Activated effector memory CD4-positive, alpha-beta T cell treated with Interleukin-2 at 50 U/mL for 16 hours (primary cell): ENCODE measurements around the gene MMP20.

Experiments
- DNase-seq: peaks from one replicate; pipeline ENCODE4 v3.0.0-alpha.2; 2020

MMP20 gene

DNA sequence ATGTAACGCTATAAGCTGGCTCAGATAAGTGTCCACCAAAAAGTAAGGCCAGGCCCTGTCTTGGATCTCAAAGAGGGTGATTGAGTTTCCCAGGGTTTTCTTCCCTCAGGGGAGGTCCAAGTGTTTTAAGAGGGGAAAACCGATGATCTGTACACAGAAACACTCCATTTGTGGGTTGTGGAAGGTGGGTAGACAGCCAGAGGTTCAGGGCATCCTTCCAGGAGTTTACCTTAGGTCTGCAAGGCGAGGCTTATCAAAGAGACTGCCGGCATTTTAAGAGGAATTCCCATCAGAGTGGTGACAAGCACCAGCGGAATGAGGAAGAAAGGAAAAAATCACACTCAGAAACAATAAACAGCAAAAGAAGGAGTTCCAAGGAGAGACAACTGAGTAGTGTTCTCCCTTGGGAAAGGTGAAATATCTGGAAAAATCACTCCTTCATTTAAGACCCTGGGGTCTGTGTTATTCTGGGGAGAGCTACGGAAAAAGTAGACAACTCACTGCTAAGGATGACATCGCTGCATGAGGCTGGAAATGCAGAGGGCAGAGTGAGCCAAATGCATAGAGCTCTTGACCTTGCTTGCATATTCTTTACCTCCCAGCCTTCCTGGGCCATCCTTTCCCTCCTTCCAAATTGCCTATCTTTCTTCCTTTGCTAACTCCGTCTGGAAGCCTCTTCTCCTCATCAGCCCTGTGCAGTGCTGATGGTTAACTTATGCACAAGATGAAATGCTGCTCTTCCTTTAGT lies 72.5 kb downstream of the MMP20 start:
- DNase-seq, result no peak

DNA sequence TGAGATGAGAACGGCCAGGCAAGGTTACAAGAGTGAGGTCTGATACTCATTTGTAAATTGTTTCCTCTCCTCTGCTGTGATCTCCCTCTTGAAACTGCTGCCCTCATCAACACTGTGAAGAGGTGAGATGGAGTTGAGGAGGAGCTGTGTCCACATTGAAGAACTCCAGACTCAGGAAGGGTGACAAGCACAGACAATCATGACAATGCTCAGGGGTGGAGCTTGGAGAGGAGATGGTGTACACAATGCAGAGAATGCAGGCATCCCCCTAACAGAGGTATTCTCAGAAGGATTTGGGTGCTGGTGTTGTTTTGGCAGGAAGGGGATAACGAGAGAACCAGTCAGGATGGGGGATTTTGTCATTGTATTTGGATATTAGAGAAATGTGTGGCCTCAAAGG lies 73.1 kb downstream of the MMP20 start:
- DNase-seq, result no peak

DNA sequence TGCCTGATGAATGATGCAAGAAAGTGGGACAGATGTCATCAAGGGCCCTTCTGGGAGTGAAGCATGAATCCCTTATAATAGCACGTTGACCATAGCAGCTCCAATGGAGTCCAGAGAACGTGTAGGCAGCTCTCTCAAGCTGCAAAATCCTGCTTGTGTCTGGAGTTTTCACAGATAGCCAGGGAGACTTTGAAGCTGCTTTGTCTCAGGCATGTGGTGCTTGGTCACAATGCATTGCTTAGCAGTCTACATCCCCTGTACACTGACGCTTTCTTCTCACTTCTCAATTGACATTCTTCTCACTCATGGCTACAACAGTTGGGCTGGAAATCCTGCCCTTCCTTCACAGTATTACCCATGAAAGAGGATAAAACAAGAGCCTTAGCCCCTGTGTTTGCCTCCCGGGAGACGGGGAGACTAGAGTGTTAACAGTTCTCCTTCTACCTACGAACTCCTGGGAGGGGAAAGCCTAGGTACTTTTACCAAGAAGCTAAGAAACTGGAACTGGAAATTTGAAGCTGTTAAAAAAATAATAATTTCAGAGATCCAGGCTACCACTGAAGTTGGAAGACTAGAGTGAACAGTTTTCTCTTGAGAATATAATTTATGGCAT lies 73.9 kb downstream of the MMP20 start:
- no peak for DNase-seq

DNA sequence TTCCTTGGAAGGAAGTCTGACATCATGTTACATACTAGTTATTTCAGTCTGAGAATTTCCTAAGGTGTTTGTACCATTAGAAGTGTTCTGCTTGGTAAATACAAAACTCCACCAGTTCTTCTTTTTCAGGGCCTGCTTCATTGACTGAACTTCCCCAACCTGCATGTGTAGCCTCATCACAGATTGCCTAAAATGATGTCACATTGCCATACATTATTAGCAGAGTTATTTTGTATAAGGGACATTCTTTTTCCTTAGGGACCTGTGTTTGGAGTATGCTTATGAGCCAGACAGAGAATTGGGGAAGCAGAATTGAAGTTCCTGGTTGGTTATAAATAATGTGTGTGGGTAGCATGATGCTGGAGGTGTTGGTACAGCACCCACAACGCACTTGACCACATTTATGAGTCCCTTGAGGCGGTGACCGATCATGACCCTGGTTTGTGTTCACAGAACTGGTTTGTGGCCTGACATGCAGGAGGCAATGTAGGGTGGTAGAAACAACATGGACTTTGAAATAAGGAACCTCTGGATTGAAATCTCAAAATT lies 78.1 kb downstream of the MMP20 start:
- no peak for DNase-seq

DNA sequence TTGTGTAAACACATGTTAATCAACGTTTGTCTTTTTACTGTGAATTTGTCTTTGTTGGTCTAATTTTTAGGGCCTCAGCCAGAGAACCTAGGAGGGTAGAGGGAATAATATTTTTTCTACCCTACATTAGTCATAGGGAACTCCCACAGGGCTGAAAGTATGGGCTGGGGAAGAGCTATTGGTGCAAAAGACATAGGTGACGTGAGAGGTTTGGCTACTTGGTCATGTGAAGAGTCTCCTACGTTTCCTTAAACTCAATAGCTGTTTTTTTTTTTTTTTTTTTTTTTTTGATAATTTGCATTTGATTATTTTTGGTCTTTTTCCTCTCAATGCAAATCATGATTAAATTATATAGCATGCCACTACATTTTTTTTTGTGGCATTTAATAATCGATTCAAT lies 78.7 kb downstream of the MMP20 start:
- no peak for DNase-seq

DNA sequence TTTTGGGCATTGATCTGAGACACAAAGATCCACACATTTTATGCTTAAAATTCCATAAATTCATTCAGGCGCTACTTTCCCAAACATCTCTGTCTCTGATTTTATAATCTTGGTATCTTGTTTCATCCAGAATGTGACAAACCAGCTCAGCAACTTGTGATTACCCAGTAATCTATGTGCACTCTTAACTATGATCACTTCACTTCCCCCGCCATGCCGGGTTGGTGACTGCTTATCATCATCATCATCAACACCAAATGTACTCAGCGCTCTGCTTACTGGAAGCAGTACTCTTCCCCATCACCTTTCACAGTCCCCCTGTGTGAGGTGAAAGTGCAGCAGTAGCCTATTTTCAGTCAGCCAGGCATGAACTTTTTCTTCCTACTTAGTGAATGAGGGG lies 79.4 kb downstream of the MMP20 start:
- no peak for DNase-seq

DNA sequence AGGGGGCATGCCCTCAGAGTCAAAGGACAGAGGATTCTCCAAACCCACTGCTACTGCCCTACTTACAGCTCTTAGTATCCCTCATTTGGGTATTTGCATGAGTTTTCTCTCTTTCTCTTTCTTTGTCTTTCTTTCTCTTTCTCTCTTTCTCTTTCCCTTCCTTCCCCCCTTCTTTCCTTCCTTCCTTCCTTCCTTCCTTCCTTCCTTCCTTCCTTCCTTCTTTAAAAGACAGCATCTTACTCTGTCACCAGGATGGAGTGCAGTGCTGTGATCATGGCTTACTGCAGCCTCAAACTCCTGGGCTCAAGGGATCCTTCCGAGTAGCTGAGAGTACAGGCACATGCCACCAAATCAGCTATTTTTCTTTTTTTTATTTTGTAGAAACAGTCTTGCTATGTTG lies 80.5 kb downstream of the MMP20 start:
- no peak for DNase-seq

DNA sequence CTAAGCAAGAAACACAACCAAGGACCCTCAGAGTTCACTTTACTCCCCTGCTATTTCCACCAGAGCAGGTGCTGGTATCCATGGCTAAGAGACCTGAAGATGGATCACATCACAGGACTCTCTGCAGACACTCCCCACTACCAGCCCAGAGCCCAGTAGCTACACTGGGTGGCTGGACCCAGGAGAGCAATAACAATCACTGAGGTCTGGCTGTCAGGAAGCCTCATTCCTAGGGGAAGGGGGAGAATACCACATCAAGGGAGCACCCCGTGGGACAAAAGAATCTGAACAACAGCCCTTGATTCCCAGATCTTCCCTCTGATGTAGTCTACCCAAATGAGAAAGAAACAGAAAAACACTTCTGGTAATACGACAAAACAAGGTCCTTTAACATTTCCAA lies 85.6 kb downstream of the MMP20 start:
- no peak for DNase-seq

DNA sequence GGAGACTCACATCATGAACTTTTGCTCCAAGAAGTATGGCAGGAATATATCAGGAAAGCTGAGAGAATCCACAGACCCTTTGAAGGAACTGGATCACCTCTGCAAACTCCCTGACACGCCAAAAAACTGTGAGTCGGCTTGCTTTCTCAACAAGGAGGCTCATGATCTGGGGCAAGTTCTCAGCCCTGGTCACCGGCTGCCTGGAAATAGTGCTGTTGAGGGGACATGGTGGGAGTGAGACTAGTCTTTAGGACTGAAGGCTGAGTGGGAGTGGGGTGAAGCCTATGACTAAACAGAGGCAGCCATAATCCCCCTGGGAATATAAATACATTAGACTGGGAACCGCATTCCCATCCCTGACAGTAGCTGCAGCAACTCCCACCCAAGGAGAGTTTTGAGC lies 86.2 kb downstream of the MMP20 start:
- DNase-seq, result no peak

DNA sequence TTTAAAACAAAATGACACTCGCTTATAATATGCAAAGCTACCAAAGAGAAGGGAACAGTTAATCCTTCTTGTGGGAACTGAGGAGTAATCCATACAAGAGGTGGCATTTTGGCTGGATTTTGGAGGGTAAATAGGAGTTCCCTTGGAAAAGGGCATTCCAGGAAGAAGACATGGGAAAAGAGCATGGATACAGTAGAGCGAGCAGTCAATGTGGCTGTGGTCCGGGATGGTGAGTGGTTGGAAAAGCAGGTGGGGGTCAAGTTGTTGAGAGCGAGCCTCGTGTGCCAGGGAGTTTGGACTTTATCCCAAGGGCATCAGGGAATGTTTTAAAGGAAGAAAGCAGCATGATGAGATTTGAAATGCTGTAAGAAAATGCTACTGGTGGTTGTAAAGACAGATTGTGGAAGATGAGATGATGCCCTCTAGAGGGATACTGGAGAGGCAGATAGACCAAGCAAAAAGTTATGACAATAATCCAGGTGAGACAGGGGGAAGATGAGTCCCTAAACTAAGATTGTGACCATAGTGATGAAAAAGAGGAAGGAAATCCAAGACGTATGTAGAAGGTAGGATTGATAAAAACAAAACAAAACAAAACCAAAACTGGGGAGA lies 90.8 kb downstream of the MMP20 start:
- no peak for DNase-seq

DNA sequence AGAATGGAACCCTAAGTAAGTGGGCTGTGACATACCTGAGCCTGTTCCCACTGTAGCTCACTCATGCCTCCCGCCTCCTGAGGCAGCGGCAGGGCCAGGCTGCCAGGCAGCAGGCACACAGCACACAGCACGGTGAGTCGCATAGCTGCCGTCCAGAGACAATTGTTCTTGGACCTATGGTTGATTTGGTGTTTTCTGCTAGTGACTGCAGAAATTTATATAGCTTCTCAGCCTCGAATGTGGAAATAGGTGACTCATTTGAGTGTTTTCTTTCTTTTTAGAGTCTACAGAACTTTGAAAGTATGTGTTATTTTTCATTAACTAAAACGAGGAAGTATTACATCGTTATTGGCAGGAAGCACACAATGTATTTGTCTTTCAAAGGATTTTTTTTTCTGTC lies 94.6 kb downstream of the MMP20 start, which contains the start of gene MMP7:
Gene MMP7 (minus strand): TSS at position 190 of the 400 bp plus-strand sequence. CDS start 47 bp downstream, at position 143.
- no peak for DNase-seq

DNA sequence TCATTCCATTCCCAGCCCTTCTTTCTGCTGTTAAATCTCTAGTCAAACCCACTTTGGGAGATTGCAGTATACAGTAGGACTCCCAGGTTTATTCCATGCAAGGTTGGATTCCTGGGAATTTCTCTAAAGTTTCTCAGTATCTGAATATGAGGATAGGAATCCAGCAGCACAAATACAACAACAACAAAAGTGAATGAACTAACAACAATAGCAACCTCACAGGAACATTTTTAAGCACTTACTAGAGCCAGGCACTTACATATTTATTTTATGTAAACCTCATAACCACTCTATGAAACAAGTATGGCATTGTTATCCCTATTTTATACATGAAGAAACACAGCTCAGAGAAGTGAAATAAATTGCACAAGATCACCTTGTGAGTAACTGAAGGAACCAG lies 96.5 kb downstream of the MMP20 start:
- no peak for DNase-seq

DNA sequence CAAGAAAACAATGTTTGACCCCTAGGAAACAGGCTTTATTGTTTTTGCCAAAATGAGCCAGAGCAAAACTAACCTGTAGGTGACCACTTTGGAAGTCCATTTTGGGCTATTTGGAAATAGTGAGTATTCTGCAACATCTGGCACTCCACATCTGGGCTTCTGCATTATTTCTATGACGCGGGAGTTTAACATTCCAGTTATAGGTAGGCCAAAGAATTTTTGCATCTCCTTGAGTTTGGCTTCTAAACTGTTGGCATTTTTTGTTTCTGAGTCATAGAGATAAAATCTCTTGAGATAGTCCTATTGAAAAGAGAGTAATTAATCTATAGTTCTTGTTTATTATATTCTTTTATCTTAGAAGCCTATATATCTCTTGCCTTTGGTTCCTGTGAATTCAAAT lies 97.4 kb downstream of the MMP20 start:
- DNase-seq, result no peak

DNA sequence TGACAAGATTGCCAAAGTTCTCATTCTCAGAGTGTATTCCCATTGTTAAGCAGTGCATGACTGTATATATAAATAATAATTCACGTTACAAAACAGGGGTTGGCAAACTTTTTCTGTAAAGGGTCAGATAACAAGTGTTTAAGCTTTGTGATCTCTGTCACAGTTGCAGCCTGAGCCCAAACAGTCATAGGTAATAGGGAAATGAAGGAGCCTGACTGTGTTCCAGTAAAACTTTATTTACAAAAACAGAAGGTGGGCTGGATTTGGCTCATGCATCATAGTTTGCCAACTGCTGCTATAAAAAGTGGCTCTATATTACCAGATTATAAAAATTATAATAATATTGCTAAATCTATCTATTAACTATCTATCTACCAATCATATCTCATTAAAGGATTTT lies 98.1 kb downstream of the MMP20 start:
- DNase-seq, result no peak
